Vagina (tissue), 2 donors: Measurements from ENCODE around the gene DDX27. TPM values are rescaled to one million over a fixed set of nuclear protein-coding genes. Genes with fewer than 3 reads are reported as not detected.

Experiments
- DNase-seq, 2 donors: peaks; one replicate each; pipeline ENCODE4 v3.0.0-alpha.2; 2017; ENCODE audit errors: extremely low spot score in 2 of 2
- H3K27ac ChIP-seq: fragments of 200-600 bp; sonication (generic); one replicate; pipeline ENCODE4 v1.5.1; 2019
- H3K27me3 ChIP-seq: fragments of 200-600 bp; sonication (generic); one replicate; pipeline ENCODE4 v1.5.1; 2019
- H3K36me3 ChIP-seq, 2 donors: fragments of 200-600 bp; sonication (generic); one replicate each; pipeline ENCODE4 v1.5.1; 2017 to 2019
- H3K4me1 ChIP-seq: fragments of 200-600 bp; sonication (generic); one replicate; pipeline ENCODE4 v1.5.1; 2019
- H3K4me3 ChIP-seq, 2 donors: fragments of 200-600 bp; sonication (generic); 1 replicate in 1 of 2; 2 replicates in 1 of 2; pipeline ENCODE4 v1.5.1; 2016 to 2019
- H3K9me3 ChIP-seq: fragments of 200-600 bp; sonication (generic); one replicate; pipeline ENCODE4 v1.5.1; 2019
- CTCF ChIP-seq, 3 experiments: fragments of 450-650 bp in 2 of 3; fragments of 200-600 bp in 1 of 3; sonication (generic) in 1 of 3; IDR thresholded peaks; one replicate each; pipeline ENCODE4 v1.5.1; 2017 to 2019; ENCODE audit warnings: antibody characterized with exemption in 3 of 3, mild to moderate bottlenecking in 2 of 3, moderate library complexity in 2 of 3
- POLR2A ChIP-seq, 2 donors: fragments of 450-650 bp; IDR thresholded peaks; one replicate each; pipeline ENCODE4 v1.6.1; 2017; ENCODE audit warnings: antibody characterized with exemption in 2 of 2, mild to moderate bottlenecking in 2 of 2, moderate library complexity in 2 of 2
- POLR2AphosphoS5 ChIP-seq, 2 donors: sonication (generic); formaldehyde crosslinking; IDR thresholded peaks; one replicate each; pipeline ENCODE4 v1.9.0; 2017; ENCODE audit warnings: antibody characterized with exemption in 2 of 2, mild to moderate bottlenecking in 2 of 2, low read depth in 1 of 2; ENCODE audit not compliant: insufficient read depth in 1 of 2
- intact Hi-C: fragments of 100-400 bp; cut with DNase I; formaldehyde crosslinking; loops from one replicate; pipeline ENCODE4 v1.15.1; 2023
- total RNA-seq: library from RNA; depleted of rRNA; stranded (reverse); fragments of >200 nt; gene quantifications from one replicate; pipeline ENCODE4 v1.2.3, GENCODE V29; 2016

The DDX27 gene
- total RNA-seq, 1 donor from 2014 or later = 23.3 TPM

DNA sequence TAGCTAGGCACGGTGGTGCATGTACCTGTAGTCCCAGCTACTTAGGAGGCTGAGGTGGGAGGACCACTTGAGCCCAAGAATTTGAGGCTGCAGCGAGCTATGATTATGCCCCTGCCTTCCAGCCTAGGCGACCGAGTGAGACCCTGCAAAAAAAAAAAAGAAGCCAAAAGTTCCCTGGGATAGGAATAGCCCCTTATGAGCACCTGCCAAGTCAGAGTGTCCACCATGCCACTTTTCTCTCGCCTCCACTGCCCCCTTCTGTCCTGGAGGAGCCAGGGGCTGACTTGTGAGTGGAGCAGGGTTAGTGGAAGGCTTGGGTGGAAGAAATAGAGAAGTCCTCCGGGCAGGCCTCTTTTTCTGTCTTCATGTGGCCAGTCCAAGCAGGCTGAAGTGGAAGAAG, 12.1 kb upstream of the DDX27 start:
- Histone ChIP-seq H3K27me3 (no peaks in the 10 kb centered on the region), H3K9me3 (no peaks in the 10 kb centered on the region), H3K4me3 (no peak overlapping the region), H3K4me1 (no peaks in the 10 kb centered on the region), H3K27ac (no peak overlapping the region), H3K36me3 (no peaks in the 10 kb centered on the region)
- DNase-seq = no peak
- intact Hi-C loops = no loop called here
- TF ChIP-seq CTCF (IDR thresholded peaks at IDR 0.05) (no peak), POLR2AphosphoS5 (IDR thresholded peaks at IDR 0.05; ENCODE audit: insufficient read depth in 1 of 2, low read depth in 1 of 2) (no peak), POLR2A (IDR thresholded peaks at IDR 0.05) (no peak)

DNA sequence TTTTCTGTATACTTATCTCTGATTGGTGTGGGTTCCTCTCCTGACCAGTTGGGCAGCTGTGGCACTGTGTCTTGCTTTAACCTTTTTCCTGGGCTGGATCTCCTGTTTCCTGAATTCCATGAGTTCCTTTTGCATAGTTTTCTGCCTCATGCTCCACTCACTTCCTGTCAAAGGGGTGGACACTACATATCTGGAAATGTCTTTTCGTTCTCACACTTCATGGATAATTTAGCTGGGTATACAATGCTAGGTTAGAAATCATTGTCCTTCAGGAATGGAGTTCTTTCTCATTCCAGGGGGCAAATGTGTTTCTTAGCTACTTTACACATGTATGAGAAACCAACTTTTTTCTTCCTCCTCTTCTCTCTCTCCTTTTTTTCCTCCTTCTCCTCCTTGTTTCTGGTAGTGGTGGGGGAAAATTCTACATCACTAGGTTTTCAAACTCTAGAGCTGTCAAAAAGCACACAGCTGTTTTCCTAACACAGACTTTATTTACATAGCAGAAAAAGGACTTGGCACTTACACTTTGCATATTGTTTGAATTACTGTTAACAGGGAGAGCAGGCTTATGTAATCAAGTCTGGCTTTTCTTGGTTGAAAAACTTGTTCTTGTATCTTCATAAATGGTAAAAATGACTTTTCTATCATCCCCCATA, 9.0 kb upstream of the DDX27 start:
- no peak overlapping the region for H3K27ac ChIP-seq
- no peaks in the 10 kb centered on the region for H3K9me3 ChIP-seq
- H3K4me3 ChIP-seq = no peak overlapping the region
- no peaks in the 10 kb centered on the region for H3K4me1 ChIP-seq
- H3K36me3 ChIP-seq = no peaks in the 10 kb centered on the region
- intact Hi-C loops = loop anchor here (10.0 kb wide), 1 partner anchor 555 kb away; no protein-coding TSS in a partner anchor
- H3K27me3 ChIP-seq = no peaks in the 10 kb centered on the region
- no peak for DNase-seq
- TF ChIP-seq POLR2A (IDR thresholded peaks at IDR 0.05) = no peak

DNA sequence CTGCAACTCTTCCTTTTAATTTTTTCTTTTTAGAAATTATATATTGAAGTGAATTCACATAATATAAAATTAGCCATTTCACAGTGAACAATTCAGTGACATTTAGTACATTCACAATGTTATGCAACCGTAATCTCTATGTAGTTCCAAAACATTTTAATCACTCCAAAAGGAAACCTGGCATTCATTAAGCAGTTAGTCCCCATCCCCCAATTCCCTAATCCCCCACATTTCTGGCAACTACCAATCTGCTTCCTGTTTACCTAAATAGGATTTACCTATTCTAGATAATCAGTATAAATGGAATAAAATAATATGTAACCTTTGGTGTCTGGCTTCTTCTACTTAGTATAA, 8.5 kb upstream of the DDX27 start:
- Histone ChIP-seq H3K4me1 (no peaks in the 10 kb centered on the region), H3K9me3 (no peaks in the 10 kb centered on the region), H3K4me3 (no peak overlapping the region), H3K36me3 (no peaks in the 10 kb centered on the region), H3K27ac (no peak overlapping the region), H3K27me3 (no peaks in the 10 kb centered on the region)
- intact Hi-C loops = loop anchor here (10.0 kb wide), 1 partner anchor 556 kb away; no protein-coding TSS in a partner anchor
- TF ChIP-seq CTCF (IDR thresholded peaks at IDR 0.05) (no peak), POLR2A (IDR thresholded peaks at IDR 0.05) (no peak), POLR2AphosphoS5 (IDR thresholded peaks at IDR 0.05; ENCODE audit: insufficient read depth in 1 of 2, low read depth in 1 of 2) (no peak)
- no peak for DNase-seq

- peaks cover 10% of the 10 kb centered on the region for H3K4me1 ChIP-seq
- intact Hi-C loops = loop anchor here (10.0 kb wide), 1 partner anchor 560 kb away; no protein-coding TSS in a partner anchor
- DNase-seq = no peak
- no peak overlapping the region for H3K4me3 ChIP-seq
- H3K36me3 ChIP-seq = no peaks in the 10 kb centered on the region
- H3K9me3 ChIP-seq = no peaks in the 10 kb centered on the region
- TF ChIP-seq POLR2AphosphoS5 (IDR thresholded peaks at IDR 0.05; ENCODE audit: insufficient read depth in 1 of 2, low read depth in 1 of 2) = no peak
- TF ChIP-seq CTCF (IDR thresholded peaks at IDR 0.05) = no peak
- TF ChIP-seq POLR2A (IDR thresholded peaks at IDR 0.05) = no peak
- H3K27me3 ChIP-seq = no peaks in the 10 kb centered on the region
- no peak overlapping the region for H3K27ac ChIP-seq
These were observed 4.6 kb upstream of the DDX27 start for GRCh38 chr20:49214571-49214970.

DNA sequence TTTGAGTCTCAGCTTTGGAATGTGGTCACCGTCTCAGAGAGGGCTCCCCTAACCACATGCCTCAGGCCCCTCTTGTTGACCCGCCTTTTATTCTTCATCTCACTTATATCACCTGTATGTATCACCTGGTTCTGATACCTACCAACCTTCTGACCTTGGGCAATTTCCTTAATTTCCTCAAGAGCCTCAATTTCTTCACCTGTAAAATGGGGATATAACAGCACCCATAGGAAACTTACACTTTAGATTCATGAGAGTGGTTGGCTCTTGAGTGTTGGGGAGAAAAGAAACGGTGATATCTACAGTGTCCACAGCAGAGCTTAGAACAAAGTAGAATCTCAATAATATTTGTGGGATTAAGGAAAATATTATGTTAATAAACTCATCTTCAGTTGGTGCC, 4.0 kb upstream of the DDX27 start:
- H3K4me3 ChIP-seq = no peak overlapping the region
- H3K4me1 ChIP-seq = peaks cover 15% of the 10 kb centered on the region
- no peaks in the 10 kb centered on the region for H3K36me3 ChIP-seq
- H3K27ac ChIP-seq = no peak overlapping the region
- no peak for TF ChIP-seq CTCF (IDR thresholded peaks at IDR 0.05)
- no peak for TF ChIP-seq POLR2A (IDR thresholded peaks at IDR 0.05)
- no peak for TF ChIP-seq POLR2AphosphoS5 (IDR thresholded peaks at IDR 0.05; ENCODE audit: insufficient read depth in 1 of 2, low read depth in 1 of 2)
- no peaks in the 10 kb centered on the region for H3K27me3 ChIP-seq
- intact Hi-C loops = loop anchor here (10.0 kb wide), 1 partner anchor 560 kb away; no protein-coding TSS in a partner anchor
- no peaks in the 10 kb centered on the region for H3K9me3 ChIP-seq
- no peak for DNase-seq
